Spleen (tissue), 11 donors: ENCODE measurements around the gene MIA3. TPM values are rescaled to one million over a fixed set of nuclear protein-coding genes. Genes with fewer than 3 reads are reported as not detected.
A peak's percentile ranks its signal among the peaks of the same experiment; 100 is the strongest.

Experiments
- DNase-seq: peaks from one replicate; pipeline ENCODE4 v3.0.0-alpha.2; 2020
- H3K27ac ChIP-seq, 8 donors: fragments of 200-600 bp; sonication (generic) in 7 of 8; 1 replicate in 4 of 8; 2 replicates in 4 of 8; pipeline versions ENCODE4 v1.5.0 to v1.8.0; 2016 to 2021; ENCODE audit warnings: inconsistent platforms in 4 of 8, mild to moderate bottlenecking in 4 of 8, moderate library complexity in 1 of 8
- H3K27me3 ChIP-seq, 7 donors: fragments of 200-600 bp; sonication (generic) in 6 of 7; replicated peaks in 1 of 7; 1 replicate in 4 of 7; 2 replicates in 3 of 7; pipeline versions ENCODE4 v1.5.0 to v1.8.0; 2016 to 2021; ENCODE audit warnings: inconsistent platforms in 3 of 7, mild to moderate bottlenecking in 1 of 7
- H3K36me3 ChIP-seq, 6 donors: fragments of 200-600 bp; sonication (generic) in 5 of 6; 1 replicate in 4 of 6; 2 replicates in 2 of 6; pipeline versions ENCODE4 v1.5.0 to v1.8.0; 2016 to 2021; ENCODE audit warnings: inconsistent platforms in 2 of 6
- H3K4me1 ChIP-seq, 6 donors: fragments of 200-600 bp; sonication (generic) in 5 of 6; 1 replicate in 3 of 6; 2 replicates in 3 of 6; pipeline versions ENCODE4 v1.5.0 to v1.8.0; 2016 to 2021; ENCODE audit warnings: inconsistent platforms in 3 of 6
- H3K4me3 ChIP-seq, 8 donors: fragments of 200-600 bp; sonication (generic) in 7 of 8; 1 replicate in 4 of 8; 2 replicates in 4 of 8; pipeline versions ENCODE4 v1.5.0 to v1.8.0; 2016 to 2021; ENCODE audit warnings: inconsistent platforms in 4 of 8, mild to moderate bottlenecking in 4 of 8, moderate library complexity in 2 of 8
- H3K9me3 ChIP-seq, 8 donors: fragments of 200-600 bp; sonication (generic) in 7 of 8; 1 replicate in 4 of 8; 2 replicates in 4 of 8; pipeline versions ENCODE4 v1.5.0 to v1.8.0; 2016 to 2021; ENCODE audit warnings: inconsistent platforms in 4 of 8
- CTCF ChIP-seq, 11 experiments: fragments of 200-600 bp in 7 of 11; fragments of 450-650 bp in 4 of 11; sonication (generic) in 4 of 11; IDR thresholded peaks in 8 of 11; conservative IDR thresholded peaks in 3 of 11; 1 replicate in 7 of 11; 2 replicates in 4 of 11; pipeline versions ENCODE4 v1.4.0 to v1.8.0; 2016 to 2021; ENCODE audit warnings: antibody characterized with exemption in 11 of 11, inconsistent platforms in 4 of 11, mild to moderate bottlenecking in 1 of 11
- POLR2A ChIP-seq, 3 donors: fragments of 450-650 bp; IDR thresholded peaks; one replicate each; pipeline ENCODE4 v1.5.1; 2017; ENCODE audit warnings: antibody characterized with exemption in 3 of 3, mild to moderate bottlenecking in 1 of 3
- POLR2AphosphoS5 ChIP-seq, 3 donors: sonication (generic); formaldehyde crosslinking; IDR thresholded peaks; one replicate each; pipeline ENCODE4 v1.5.1; 2017; ENCODE audit warnings: antibody characterized with exemption in 3 of 3
- WGBS, 5 donors: extraction: QIAGEN DNeasy Blood & Tissue Kit in 3 of 5; methylation state at CpG; one replicate each; pipeline versions ENCODE4 v1.1.5 to v1.1.7; 2013 to 2018; 5-methylcytosine and 5-hydroxymethylcytosine counted together
- intact Hi-C: fragments of 100-400 bp; cut with DNase I; formaldehyde crosslinking; loops from one replicate; pipeline ENCODE4 v1.15.0; 2023; ENCODE audit warnings: low total_unique reads
- polyA plus RNA-seq, 3 donors: library from polyadenylated mRNA; stranded (reverse); fragments of 200-250 nt; gene quantifications; one replicate each; pipeline ENCODE4 v1.2.1, GENCODE V29; 2013
- total RNA-seq, 7 donors: library from RNA; depleted of rRNA in 3 of 7; stranded (reverse); fragments of >200 nt in 3 of 7; fragmentation: NEBNext Ultra II Directional in 4 of 7; extraction: Animal tissue kit (Norgen Biotek cat#: 25700) in 4 of 7; gene quantifications; one replicate each; pipeline versions ENCODE4 v1.1.0 to v1.2.1, GENCODE V29; 2016 to 2021
- donor health status: healthy with polysubstance abuse.
- donor health status: DM: no; HTN: no; CAD: no; lungs with moderate emphysema.
- donor health status: DM: no; HTN: no; CAD: no.
- donor health status: Bipolar disorder and iron deficiency.
- donor health status: healthy.
- donor health status: DM: no; HTN: no; CAD: no.
- donor health status: DM: yes; HTN: yes; CAD: no.

The MIA3 gene
- total and polyA plus RNA-seq, 10 donors, result 25.4 to 68.8 (median 51.7) TPM

DNA sequence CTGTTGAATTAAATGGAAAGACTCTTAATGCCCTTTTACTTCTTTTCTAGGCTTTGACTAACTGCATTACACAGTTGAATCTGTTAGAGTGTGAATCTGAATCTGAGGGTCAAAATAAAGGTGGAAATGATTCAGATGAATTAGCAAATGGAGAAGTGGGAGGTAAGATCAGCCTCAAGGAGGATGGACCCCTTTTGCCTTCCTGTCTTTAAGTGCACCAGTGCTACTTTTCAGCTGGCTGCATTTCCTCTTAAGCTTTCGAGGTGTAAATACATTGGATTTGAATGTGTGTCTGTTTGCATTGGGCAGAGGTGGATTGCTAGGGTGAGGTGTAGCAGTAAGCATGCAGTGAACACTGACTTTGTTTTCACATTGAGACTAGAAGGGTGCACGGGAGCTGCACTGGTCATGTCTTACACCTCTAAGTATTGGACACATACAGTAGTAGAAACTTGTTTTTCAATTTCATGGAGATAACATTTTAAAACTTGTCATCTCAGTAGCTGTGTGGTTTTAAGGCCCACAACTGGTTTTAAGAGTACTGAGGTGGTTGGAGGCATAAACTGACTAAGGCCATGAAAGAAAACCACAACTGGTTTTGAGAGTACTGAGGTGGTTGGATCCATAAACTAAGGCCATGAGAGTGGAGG, 35.4 kb downstream of the MIA3 start:
- Histone ChIP-seq H3K36me3 (peaks cover 0 to 96% (median 79%) of the 10 kb centered on the region in 6 donors), H3K27me3 (no peaks in the 10 kb centered on the region), H3K9me3 (no peaks in the 10 kb centered on the region), H3K4me3 (no peak overlapping the region), H3K27ac (peak overlapping the region in 4 of 8 donors; percentile 41 to 86 (median 80)), H3K4me1 (peaks cover 9 to 58% (median 24%) of the 10 kb centered on the region in 6 donors)
- WGBS, 5 donors, result 51 to 82% (median 65%) methylated on average over 2 of the region's 2 CpGs
- TF ChIP-seq CTCF (IDR thresholded peaks at IDR 0.05 in 8 of 11, conservative IDR thresholded peaks at IDR 0.05 in 3 of 11) (no peak), POLR2A (IDR thresholded peaks at IDR 0.05) (no peak), POLR2AphosphoS5 (IDR thresholded peaks at IDR 0.05) (no peak)
- DNase-seq, result no peak
- intact Hi-C loops, result no loop called here

DNA sequence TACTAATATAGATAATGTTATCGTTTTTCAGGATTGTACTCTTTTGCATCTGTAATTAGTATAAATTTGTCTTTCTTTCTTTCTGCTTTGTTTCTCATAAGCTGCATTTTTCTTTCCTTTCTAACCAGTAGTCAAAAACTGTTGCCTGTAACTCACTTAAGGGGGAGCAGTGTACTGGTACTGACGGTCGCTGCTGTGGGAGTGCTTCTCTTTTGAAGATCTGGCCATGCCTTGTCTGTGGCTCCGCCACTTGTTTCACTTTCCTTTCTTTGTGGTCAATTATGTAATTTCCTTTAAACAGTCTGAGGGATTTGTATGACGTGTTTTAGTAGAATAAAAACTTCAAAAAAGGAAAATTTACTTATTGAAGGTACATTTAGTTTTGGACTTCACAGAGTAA, 37.0 kb downstream of the MIA3 start:
- intact Hi-C loops, result no loop called here
- Histone ChIP-seq H3K4me1 (peaks cover 8 to 49% (median 24%) of the 10 kb centered on the region in 6 donors), H3K36me3 (peaks cover 0 to 96% (median 83%) of the 10 kb centered on the region in 6 donors), H3K4me3 (peak overlapping the region in 2 of 8 donors; percentile 1 to 14), H3K27me3 (no peaks in the 10 kb centered on the region), H3K27ac (peak overlapping the region; percentile 37 to 86 (median 82)), H3K9me3 (no peaks in the 10 kb centered on the region)
- peak; percentile 80 for DNase-seq
- 5 to 16% (median 10%) methylated on average over 5 of the region's 5 CpGs for WGBS, 5 donors
- TF ChIP-seq CTCF (IDR thresholded peaks at IDR 0.05 in 8 of 11, conservative IDR thresholded peaks at IDR 0.05 in 3 of 11) (peak in 6 of 11 experiments; percentile 22 to 38 (median 26)), POLR2AphosphoS5 (IDR thresholded peaks at IDR 0.05) (peak in 1 of 3 donors; percentile 77), POLR2A (IDR thresholded peaks at IDR 0.05) (no peak)

GRCh38 chr1:222656391-222657155, 38.7 kb downstream of the MIA3 start:
- peaks cover 0 to 96% (median 84%) of the 10 kb centered on the region in 6 donors for H3K36me3 ChIP-seq
- no peaks in the 10 kb centered on the region for H3K27me3 ChIP-seq
- H3K4me1 ChIP-seq, result peaks cover 8 to 49% (median 24%) of the 10 kb centered on the region in 6 donors
- no peaks in the 10 kb centered on the region for H3K9me3 ChIP-seq
- no peak for DNase-seq
- intact Hi-C loops, result no loop called here
- WGBS, 5 donors, result 91 to 100% (median 96%) methylated on average over 2 of the region's 2 CpGs
- no peak overlapping the region for H3K4me3 ChIP-seq
- peak overlapping the region in 1 of 8 donors; percentile 86 for H3K27ac ChIP-seq
- TF ChIP-seq POLR2A (IDR thresholded peaks at IDR 0.05) (no peak), CTCF (IDR thresholded peaks at IDR 0.05 in 8 of 11, conservative IDR thresholded peaks at IDR 0.05 in 3 of 11) (no peak), POLR2AphosphoS5 (IDR thresholded peaks at IDR 0.05) (no peak)

DNA sequence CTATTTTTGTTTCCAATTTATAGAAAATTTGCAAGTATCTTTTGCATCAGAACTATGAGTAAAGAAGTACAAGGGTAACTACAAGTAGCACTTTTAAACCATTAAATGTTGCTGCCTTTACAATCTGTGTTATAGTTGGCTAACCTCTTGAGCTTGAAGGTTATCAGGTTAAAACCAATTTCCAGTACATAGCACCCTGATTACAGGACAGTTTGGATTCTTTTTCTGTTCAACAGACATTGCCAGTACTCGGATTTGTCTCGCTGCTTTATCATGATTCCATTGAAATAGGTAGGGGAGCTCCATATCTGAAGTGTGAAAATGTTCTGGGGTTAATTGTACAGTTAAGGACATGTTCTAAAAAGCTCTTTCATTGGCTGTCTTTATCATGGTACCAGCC, 40.0 kb downstream of the MIA3 start:
- intact Hi-C loops, result no loop called here
- Histone ChIP-seq H3K4me1 (peaks cover 8 to 41% (median 24%) of the 10 kb centered on the region in 6 donors), H3K4me3 (no peak overlapping the region), H3K27ac (peak overlapping the region in 2 of 8 donors; percentile 10 to 86), H3K9me3 (no peaks in the 10 kb centered on the region), H3K36me3 (peaks cover 0 to 96% (median 83%) of the 10 kb centered on the region in 6 donors), H3K27me3 (no peaks in the 10 kb centered on the region)
- no peak for DNase-seq
- 95 to 97% (median 96%) methylated on average over 2 of the region's 2 CpGs for WGBS, 5 donors
- no peak for TF ChIP-seq POLR2A (IDR thresholded peaks at IDR 0.05)
- no peak for TF ChIP-seq POLR2AphosphoS5 (IDR thresholded peaks at IDR 0.05)
- no peak for TF ChIP-seq CTCF (IDR thresholded peaks at IDR 0.05 in 8 of 11, conservative IDR thresholded peaks at IDR 0.05 in 3 of 11)
